ENCODE data around the gene GNAO1. TPM values are rescaled to one million over a fixed set of nuclear protein-coding genes. Genes with fewer than 3 reads are reported as not detected.
A peak's percentile ranks its signal among the peaks of the same experiment; 100 is the strongest.

Gene GNAO1
- total and polyA plus RNA-seq, 5 donors from 2014 or later, result 3.0 TPM; not detected in 4

- H3K4me1 ChIP-seq (ENCODE audit: control insufficient read depth, insufficient read depth, low read length, poor library complexity, severe bottlenecking), result peaks cover 3% of the 10 kb centered on the region
- no peaks in the 10 kb centered on the region for H3K9me3 ChIP-seq (ENCODE audit: control insufficient read depth in 2 of 2, low read length in 2 of 2)
- H3K4me3 ChIP-seq (ENCODE audit: low read depth, low read length), result no peak overlapping the region
- H3K27ac ChIP-seq (ENCODE audit: insufficient read depth, low read length, poor library complexity, severe bottlenecking), result no peak overlapping the region
- no peak for DNase-seq
- Mint-ChIP-seq H3K9me3 (peaks cover 0 to 2% (median 0%) of the 10 kb centered on the region in 7 donors), H3K27me3 (peaks cover 13% of the 10 kb centered on the region), H3K27ac (no peak overlapping the region), H3K36me3 (no peaks in the 10 kb centered on the region), H3K4me3 (no peak overlapping the region), H3K4me1 (peaks cover 0 to 13% (median 6%) of the 10 kb centered on the region in 4 donors)
- no peak for ATAC-seq (ENCODE audit: low read depth in 2 of 2)
- H3K36me3 ChIP-seq (ENCODE audit: control insufficient read depth, insufficient read depth, low read length), result no peaks in the 10 kb centered on the region
- H3K27me3 ChIP-seq (ENCODE audit: control insufficient read depth, insufficient read depth, low read length), result peaks cover 3% of the 10 kb centered on the region
These were observed 85.8 kb downstream of the GNAO1 start for GRCh38 chr16:56277075-56277474.

GRCh38 chr16:56278196-56278855, 87.0 kb downstream of the GNAO1 start:
- no peak overlapping the region for H3K4me3 ChIP-seq (ENCODE audit: low read depth, low read length)

GRCh38 chr16:56279132-56279531, 87.8 kb downstream of the GNAO1 start:
- Mint-ChIP-seq H3K27ac (peak overlapping the region in 2 of 3 donors; percentile 70 to 75), H3K27me3 (peaks cover 13% of the 10 kb centered on the region), H3K4me1 (peaks cover 0 to 13% (median 6%) of the 10 kb centered on the region in 4 donors), H3K9me3 (no peaks in the 10 kb centered on the region), H3K4me3 (no peak overlapping the region), H3K36me3 (no peaks in the 10 kb centered on the region)
- peaks cover 3% of the 10 kb centered on the region for H3K4me1 ChIP-seq (ENCODE audit: control insufficient read depth, insufficient read depth, low read length, poor library complexity, severe bottlenecking)
- H3K36me3 ChIP-seq (ENCODE audit: control insufficient read depth, insufficient read depth, low read length), result no peaks in the 10 kb centered on the region
- no peaks in the 10 kb centered on the region for H3K9me3 ChIP-seq (ENCODE audit: control insufficient read depth in 2 of 2, low read length in 2 of 2)
- no peak overlapping the region for H3K4me3 ChIP-seq (ENCODE audit: low read depth, low read length)
- ATAC-seq (ENCODE audit: low read depth in 2 of 2), result peak; percentile 34 to 43
- H3K27me3 ChIP-seq (ENCODE audit: control insufficient read depth, insufficient read depth, low read length), result no peaks in the 10 kb centered on the region
- peak in 1 of 3 donors; percentile 68 for DNase-seq
- H3K27ac ChIP-seq (ENCODE audit: insufficient read depth, low read length, poor library complexity, severe bottlenecking), result no peak overlapping the region

More at GRCh38 chr16:56278196-56278855, 87.0 kb downstream of the GNAO1 start:
- Mint-ChIP-seq H3K27ac (peak overlapping the region in 1 of 3 donors; percentile 75), H3K4me3 (no peak overlapping the region), H3K4me1 (peaks cover 0 to 13% (median 6%) of the 10 kb centered on the region in 4 donors), H3K9me3 (peaks cover 0 to 2% (median 0%) of the 10 kb centered on the region in 7 donors), H3K27me3 (peaks cover 13% of the 10 kb centered on the region), H3K36me3 (no peaks in the 10 kb centered on the region)
- H3K36me3 ChIP-seq (ENCODE audit: control insufficient read depth, insufficient read depth, low read length), result no peaks in the 10 kb centered on the region
- H3K27me3 ChIP-seq (ENCODE audit: control insufficient read depth, insufficient read depth, low read length), result peaks cover 3% of the 10 kb centered on the region
- no peak for DNase-seq
- ATAC-seq (ENCODE audit: low read depth in 2 of 2), result no peak
- H3K4me1 ChIP-seq (ENCODE audit: control insufficient read depth, insufficient read depth, low read length, poor library complexity, severe bottlenecking), result peaks cover 3% of the 10 kb centered on the region
- no peaks in the 10 kb centered on the region for H3K9me3 ChIP-seq (ENCODE audit: control insufficient read depth in 2 of 2, low read length in 2 of 2)
- no peak overlapping the region for H3K27ac ChIP-seq (ENCODE audit: insufficient read depth, low read length, poor library complexity, severe bottlenecking)

GRCh38 chr16:56279914-56280313, 88.6 kb downstream of the GNAO1 start:
- ATAC-seq (ENCODE audit: low read depth in 2 of 2) (no peak), DNase-seq (no peak)
- Mint-ChIP-seq H3K9me3 (no peaks in the 10 kb centered on the region), H3K36me3 (no peaks in the 10 kb centered on the region), H3K27ac (peak overlapping the region in 1 of 3 donors; percentile 70), H3K4me1 (peaks cover 0 to 13% (median 6%) of the 10 kb centered on the region in 4 donors), H3K4me3 (no peak overlapping the region), H3K27me3 (peaks cover 11% of the 10 kb centered on the region)
- no peaks in the 10 kb centered on the region for H3K9me3 ChIP-seq (ENCODE audit: control insufficient read depth in 2 of 2, low read length in 2 of 2)
- H3K4me1 ChIP-seq (ENCODE audit: control insufficient read depth, insufficient read depth, low read length, poor library complexity, severe bottlenecking), result peaks cover 3% of the 10 kb centered on the region
- no peaks in the 10 kb centered on the region for H3K27me3 ChIP-seq (ENCODE audit: control insufficient read depth, insufficient read depth, low read length)
- no peaks in the 10 kb centered on the region for H3K36me3 ChIP-seq (ENCODE audit: control insufficient read depth, insufficient read depth, low read length)
- H3K4me3 ChIP-seq (ENCODE audit: low read depth, low read length), result no peak overlapping the region
- no peak overlapping the region for H3K27ac ChIP-seq (ENCODE audit: insufficient read depth, low read length, poor library complexity, severe bottlenecking)

- peaks cover 0 to 13% (median 6%) of the 10 kb centered on the region in 4 donors for H3K4me1 Mint-ChIP-seq
- no peak overlapping the region for H3K4me3 Mint-ChIP-seq
- no peaks in the 10 kb centered on the region for H3K36me3 Mint-ChIP-seq
- H3K36me3 ChIP-seq (ENCODE audit: control insufficient read depth, insufficient read depth, low read length), result no peaks in the 10 kb centered on the region
- no peaks in the 10 kb centered on the region for H3K27me3 ChIP-seq (ENCODE audit: control insufficient read depth, insufficient read depth, low read length)
- H3K4me1 ChIP-seq (ENCODE audit: control insufficient read depth, insufficient read depth, low read length, poor library complexity, severe bottlenecking), result peaks cover 3% of the 10 kb centered on the region
- H3K27me3 Mint-ChIP-seq, result peaks cover 4% of the 10 kb centered on the region
- no peak overlapping the region for H3K27ac ChIP-seq (ENCODE audit: insufficient read depth, low read length, poor library complexity, severe bottlenecking)
- no peak overlapping the region for H3K4me3 ChIP-seq (ENCODE audit: low read depth, low read length)
- no peak for ATAC-seq (ENCODE audit: low read depth in 2 of 2)
- H3K9me3 ChIP-seq (ENCODE audit: control insufficient read depth in 2 of 2, low read length in 2 of 2), result no peaks in the 10 kb centered on the region
- peak in 1 of 3 donors; percentile 5 for DNase-seq
- H3K27ac Mint-ChIP-seq, result no peak overlapping the region
- H3K9me3 Mint-ChIP-seq, result no peaks in the 10 kb centered on the region
These were observed 90.0 kb downstream of the GNAO1 start for GRCh38 chr16:56281249-56281805.

- H3K4me1 Mint-ChIP-seq, result peaks cover 0 to 13% (median 6%) of the 10 kb centered on the region in 4 donors
- H3K27me3 Mint-ChIP-seq, result peaks cover 3% of the 10 kb centered on the region
- DNase-seq (no peak), ATAC-seq (ENCODE audit: low read depth in 2 of 2) (no peak)
- Histone ChIP-seq H3K27ac (ENCODE audit: insufficient read depth, low read length, poor library complexity, severe bottlenecking) (no peak overlapping the region), H3K27me3 (ENCODE audit: control insufficient read depth, insufficient read depth, low read length) (no peaks in the 10 kb centered on the region), H3K4me3 (ENCODE audit: low read depth, low read length) (no peak overlapping the region), H3K36me3 (ENCODE audit: control insufficient read depth, insufficient read depth, low read length) (no peaks in the 10 kb centered on the region), H3K4me1 (ENCODE audit: control insufficient read depth, insufficient read depth, low read length, poor library complexity, severe bottlenecking) (peaks cover 3% of the 10 kb centered on the region), H3K9me3 (ENCODE audit: control insufficient read depth in 2 of 2, low read length in 2 of 2) (no peaks in the 10 kb centered on the region)
- H3K36me3 Mint-ChIP-seq, result no peaks in the 10 kb centered on the region
- no peaks in the 10 kb centered on the region for H3K9me3 Mint-ChIP-seq
- H3K27ac Mint-ChIP-seq, result no peak overlapping the region
- H3K4me3 Mint-ChIP-seq, result no peak overlapping the region
These were observed 91.2 kb downstream of the GNAO1 start for GRCh38 chr16:56282451-56282850.

GRCh38 chr16:56284521-56284920, 93.2 kb downstream of the GNAO1 start:
- Mint-ChIP-seq H3K27me3 (no peaks in the 10 kb centered on the region), H3K9me3 (no peaks in the 10 kb centered on the region), H3K4me3 (no peak overlapping the region), H3K36me3 (no peaks in the 10 kb centered on the region), H3K4me1 (peaks cover 0 to 2% (median 0%) of the 10 kb centered on the region in 4 donors), H3K27ac (no peak overlapping the region)
- DNase-seq, result no peak
- H3K36me3 ChIP-seq (ENCODE audit: control insufficient read depth, insufficient read depth, low read length), result no peaks in the 10 kb centered on the region
- no peak for ATAC-seq (ENCODE audit: low read depth in 2 of 2)
- H3K27ac ChIP-seq (ENCODE audit: insufficient read depth, low read length, poor library complexity, severe bottlenecking), result no peak overlapping the region
- H3K27me3 ChIP-seq (ENCODE audit: control insufficient read depth, insufficient read depth, low read length), result no peaks in the 10 kb centered on the region
- no peaks in the 10 kb centered on the region for H3K9me3 ChIP-seq (ENCODE audit: control insufficient read depth in 2 of 2, low read length in 2 of 2)
- H3K4me3 ChIP-seq (ENCODE audit: low read depth, low read length), result no peak overlapping the region
- H3K4me1 ChIP-seq (ENCODE audit: control insufficient read depth, insufficient read depth, low read length, poor library complexity, severe bottlenecking), result no peaks in the 10 kb centered on the region

GRCh38 chr16:56286809-56287208, 95.5 kb downstream of the GNAO1 start:
- H3K9me3 ChIP-seq (ENCODE audit: control insufficient read depth in 2 of 2, low read length in 2 of 2), result no peaks in the 10 kb centered on the region
- no peaks in the 10 kb centered on the region for H3K4me1 ChIP-seq (ENCODE audit: control insufficient read depth, insufficient read depth, low read length, poor library complexity, severe bottlenecking)
- Mint-ChIP-seq H3K27ac (no peak overlapping the region), H3K9me3 (peaks cover 0 to 2% (median 0%) of the 10 kb centered on the region in 7 donors), H3K4me1 (no peaks in the 10 kb centered on the region), H3K36me3 (no peaks in the 10 kb centered on the region), H3K4me3 (no peak overlapping the region), H3K27me3 (no peaks in the 10 kb centered on the region)
- no peak overlapping the region for H3K27ac ChIP-seq (ENCODE audit: insufficient read depth, low read length, poor library complexity, severe bottlenecking)
- H3K36me3 ChIP-seq (ENCODE audit: control insufficient read depth, insufficient read depth, low read length), result no peaks in the 10 kb centered on the region
- DNase-seq (no peak), ATAC-seq (ENCODE audit: low read depth in 2 of 2) (no peak)
- no peaks in the 10 kb centered on the region for H3K27me3 ChIP-seq (ENCODE audit: control insufficient read depth, insufficient read depth, low read length)
- H3K4me3 ChIP-seq (ENCODE audit: low read depth, low read length), result no peak overlapping the region

Data from CD4-positive, CD25-positive, alpha-beta regulatory T cell (primary cell).